SJCRH30 (cell line): ENCODE results near the gene GATAD2B. TPM values are rescaled to one million over a fixed set of nuclear protein-coding genes. Genes with fewer than 3 reads are reported as not detected.
"Not testable (repeated sequence)": the region's sequence is repeated elsewhere in the genome, so short reads cannot be mapped to it uniquely, and the experiment has no call there.

Experiments
- DNase-seq, 2 experiments: peaks; one replicate each; pipeline ENCODE4 v3.0.0-alpha.2; 2015 to 2020
- H3K27ac ChIP-seq: fragments of 250-450 bp; sonication (Bioruptor Pico); 2 replicates; pipeline ENCODE4 v1.5.1; 2020; ENCODE audit warnings: mild to moderate bottlenecking, moderate library complexity
- H3K27me3 ChIP-seq: fragments of 250-450 bp; sonication (Bioruptor Pico); 2 replicates; pipeline ENCODE4 v1.5.1; 2020; ENCODE audit warnings: mild to moderate bottlenecking, moderate library complexity
- H3K36me3 ChIP-seq: fragments of 250-450 bp; sonication (Bioruptor Pico); 2 replicates; pipeline ENCODE4 v1.5.1; 2020; ENCODE audit warnings: mild to moderate bottlenecking, moderate library complexity
- H3K4me1 ChIP-seq: fragments of 250-450 bp; sonication (Bioruptor Pico); 2 replicates; pipeline ENCODE4 v1.5.1; 2020; ENCODE audit warnings: mild to moderate bottlenecking, moderate library complexity
- H3K4me3 ChIP-seq: fragments of 250-450 bp; sonication (Bioruptor Pico); 2 replicates; pipeline ENCODE4 v1.5.1; 2020; ENCODE audit warnings: mild to moderate bottlenecking, moderate library complexity
- H3K9me3 ChIP-seq: fragments of 250-450 bp; sonication (Bioruptor Pico); replicated peaks from 2 replicates; pipeline ENCODE4 v1.5.1; 2020; ENCODE audit warnings: mild to moderate bottlenecking, moderate library complexity
- total RNA-seq: library from RNA; depleted of rRNA; stranded (reverse); fragments of >200 nt; shearing (Covaris generic); gene quantifications from 2 replicates; pipeline ENCODE4 v1.2.3, GENCODE V29; 2014

GATAD2B gene
- total RNA-seq, 1 experiment from 2014 or later, result 10.8 TPM

DNA sequence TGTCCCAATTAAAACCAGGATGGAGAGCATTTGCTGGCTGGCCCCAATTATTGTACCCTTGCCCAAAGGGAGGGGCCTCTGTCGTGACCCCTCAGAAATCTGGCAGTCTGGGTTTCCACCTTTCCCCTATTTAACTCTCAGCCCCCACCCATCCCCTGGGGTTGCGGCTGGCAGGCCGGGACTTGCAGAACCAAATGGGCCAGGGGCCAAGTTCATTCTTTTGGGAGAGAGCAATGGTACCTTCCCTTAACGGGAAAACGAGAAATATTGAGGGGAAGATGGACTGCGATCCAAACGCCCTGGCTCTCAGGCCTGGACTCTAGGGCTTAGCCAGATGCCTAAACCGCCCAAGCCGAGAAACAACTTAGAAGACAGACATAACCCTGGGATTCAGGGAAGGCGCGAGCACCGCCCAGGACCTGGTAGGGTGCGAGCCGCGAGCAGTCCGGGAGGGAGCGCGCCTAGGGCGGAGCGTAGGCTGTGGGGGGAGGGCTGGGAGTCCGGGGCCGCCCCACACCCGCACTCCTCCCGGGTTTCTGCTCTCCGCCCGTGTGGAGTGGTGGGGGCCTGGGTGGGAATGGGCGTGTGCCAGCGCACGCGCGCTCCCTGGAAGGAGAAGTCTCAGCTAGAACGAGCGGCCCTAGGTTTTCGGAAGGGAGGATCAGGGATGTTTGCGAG, 147.9 kb downstream of the GATAD2B start, which contains the start of gene SLC27A3:
SLC27A3 (plus strand) TSS at position 628 of the 678 bp plus-strand sequence. CDS start 91 bp downstream, outside the sequence.
- H3K27ac ChIP-seq, result no peak within 1 kb of the TSS
- H3K4me1 ChIP-seq, result no peaks in the 10 kb centered on the region
- H3K27me3 ChIP-seq, result no peaks in the 10 kb centered on the region
- no peak for DNase-seq
- peak within 1 kb of the TSS; percentile 49 for H3K4me3 ChIP-seq
- no peaks in the 10 kb centered on the region for H3K36me3 ChIP-seq
- H3K9me3 ChIP-seq, result no peaks in the 10 kb centered on the region

DNA sequence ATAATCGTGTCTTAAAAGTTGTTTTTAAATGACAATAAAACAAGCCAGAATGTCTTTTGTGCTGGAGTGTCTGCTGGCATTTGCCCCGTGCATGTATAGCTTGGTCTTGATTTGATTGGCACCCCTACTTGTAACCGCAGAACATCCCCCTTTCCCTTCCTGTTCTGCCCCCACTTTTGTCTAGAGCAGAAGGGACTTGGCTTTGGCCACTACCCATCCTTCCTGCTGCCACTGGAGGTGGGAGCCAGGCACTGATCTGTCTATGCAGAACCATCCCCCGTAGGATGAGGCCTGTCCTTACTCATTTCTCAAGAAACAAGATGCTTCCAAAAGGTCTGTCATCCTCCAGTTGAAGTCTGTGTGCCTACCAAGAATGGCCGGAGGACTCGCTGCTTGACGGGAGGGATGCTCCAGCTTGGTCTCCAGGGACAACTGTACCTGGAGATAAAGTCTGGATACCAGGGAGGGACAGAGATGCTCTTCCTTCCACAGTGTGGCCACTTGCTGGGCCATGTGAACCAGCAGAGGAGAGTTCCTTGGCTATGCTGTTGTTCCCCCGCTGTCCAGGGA, 148.7 kb downstream of the GATAD2B start:
- Histone ChIP-seq H3K27ac (no peak overlapping the region), H3K9me3 (no peaks in the 10 kb centered on the region), H3K36me3 (no peaks in the 10 kb centered on the region), H3K27me3 (no peaks in the 10 kb centered on the region), H3K4me3 (no peak overlapping the region), H3K4me1 (no peaks in the 10 kb centered on the region)
- DNase-seq, result no peak

DNA sequence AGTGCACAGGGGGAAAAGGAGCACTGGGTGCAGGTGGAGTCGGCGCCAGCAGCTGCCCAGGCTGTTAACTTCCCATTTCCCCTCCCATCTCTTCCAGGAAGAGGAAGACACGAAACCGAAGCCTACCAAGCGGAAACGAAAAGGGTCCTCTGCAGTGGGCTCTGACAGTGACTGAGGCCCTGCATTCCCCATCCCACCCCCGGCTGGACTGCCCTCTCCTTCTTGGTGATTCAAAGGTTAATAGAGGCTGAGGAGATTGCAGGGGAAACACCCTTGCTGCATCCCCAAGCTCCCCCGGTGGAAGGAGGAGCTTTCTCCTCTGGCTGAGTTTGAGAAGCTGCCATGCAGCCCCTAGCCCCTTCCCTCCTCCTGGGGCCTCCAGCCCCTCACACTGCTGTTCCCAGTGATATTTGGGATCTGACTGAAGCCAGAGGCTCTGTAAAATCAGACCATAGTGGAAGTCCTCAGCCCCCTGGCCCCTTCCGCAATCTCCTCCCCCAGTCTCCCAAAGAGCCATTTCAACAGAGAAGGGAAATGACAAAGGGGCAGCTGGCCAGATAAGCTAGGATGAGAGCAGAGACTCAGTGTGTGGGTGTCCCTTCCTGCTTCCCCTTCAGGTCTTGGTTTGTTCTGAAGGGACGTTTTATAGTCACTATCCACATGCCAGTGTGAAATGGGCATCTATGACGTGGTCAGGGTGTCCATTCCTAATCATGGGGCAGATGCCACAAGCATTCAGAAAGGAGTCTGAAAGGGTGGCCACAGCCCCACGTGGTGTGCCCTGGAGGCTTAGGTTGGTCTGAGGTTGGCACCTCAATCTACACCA, 149.5 kb downstream of the GATAD2B start:
- Histone ChIP-seq H3K9me3 (no peaks in the 10 kb centered on the region), H3K27ac (no peak overlapping the region), H3K36me3 (no peaks in the 10 kb centered on the region), H3K27me3 (no peaks in the 10 kb centered on the region), H3K4me1 (no peaks in the 10 kb centered on the region), H3K4me3 (no peak overlapping the region)
- DNase-seq, result no peak

DNA sequence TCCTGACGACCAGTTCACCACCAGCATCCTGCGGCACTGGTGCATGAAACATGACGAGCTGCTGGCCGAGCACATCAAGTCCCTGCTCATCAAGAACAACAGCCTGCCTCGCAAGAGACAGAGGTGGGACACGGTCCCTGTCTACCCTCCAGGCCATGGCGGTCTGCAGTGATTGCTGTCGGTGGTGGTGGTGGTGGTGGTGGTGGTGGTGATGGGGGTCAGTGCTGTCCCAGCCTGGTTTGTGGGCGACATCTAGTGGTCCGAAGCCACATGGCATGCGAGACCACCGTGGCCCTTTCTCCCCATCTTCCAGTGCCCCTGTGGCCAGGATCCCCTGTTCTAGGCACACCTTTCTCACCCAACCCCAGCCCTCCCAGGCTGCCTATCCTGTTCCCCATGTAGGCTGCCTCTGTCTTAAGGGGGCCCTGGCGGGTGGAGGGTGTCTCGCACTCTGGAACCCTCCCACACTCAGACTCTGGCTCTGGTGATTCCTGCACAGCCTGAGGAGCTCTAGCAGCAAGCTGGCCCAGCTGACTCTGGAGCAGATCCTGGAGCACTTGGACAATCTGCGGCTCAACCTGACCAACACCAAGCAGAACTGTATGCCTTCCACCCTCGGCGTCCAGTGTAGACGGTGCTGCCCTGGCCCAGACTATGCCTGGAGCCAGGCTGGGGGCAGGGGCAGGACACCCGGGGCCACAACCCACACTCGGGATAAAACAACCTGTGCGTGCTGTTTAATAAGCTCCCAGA, 150.8 kb downstream of the GATAD2B start:
- Histone ChIP-seq H3K4me1 (no peaks in the 10 kb centered on the region), H3K4me3 (no peak overlapping the region), H3K27ac (no peak overlapping the region), H3K9me3 (no peaks in the 10 kb centered on the region), H3K36me3 (no peaks in the 10 kb centered on the region), H3K27me3 (no peaks in the 10 kb centered on the region)
- peak; percentile 20 to 46 for DNase-seq

DNA sequence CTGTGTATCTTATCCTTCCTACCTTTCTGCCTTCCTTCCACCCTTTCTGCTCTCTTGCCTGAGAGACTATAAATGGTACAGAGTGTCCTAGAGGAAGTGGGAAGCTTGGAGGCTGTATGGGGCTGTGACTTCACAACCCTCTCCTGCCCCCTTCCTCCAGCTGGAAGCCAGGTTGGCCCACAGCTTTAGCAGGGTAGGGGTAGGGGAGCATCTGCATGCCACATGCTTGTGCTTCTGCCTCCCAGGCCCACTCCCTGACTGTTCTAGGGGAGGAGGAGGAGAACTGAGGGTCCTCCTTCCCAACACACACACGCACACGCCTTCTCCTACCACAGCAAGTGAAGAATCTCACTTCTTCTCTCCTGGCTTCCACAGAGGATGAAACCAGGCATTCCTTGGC, 151.5 kb downstream of the GATAD2B start:
- Histone ChIP-seq H3K4me1 (no peaks in the 10 kb centered on the region), H3K9me3 (no peaks in the 10 kb centered on the region), H3K27ac (no peak overlapping the region), H3K36me3 (no peaks in the 10 kb centered on the region), H3K4me3 (no peak overlapping the region), H3K27me3 (no peaks in the 10 kb centered on the region)
- no peak for DNase-seq

DNA sequence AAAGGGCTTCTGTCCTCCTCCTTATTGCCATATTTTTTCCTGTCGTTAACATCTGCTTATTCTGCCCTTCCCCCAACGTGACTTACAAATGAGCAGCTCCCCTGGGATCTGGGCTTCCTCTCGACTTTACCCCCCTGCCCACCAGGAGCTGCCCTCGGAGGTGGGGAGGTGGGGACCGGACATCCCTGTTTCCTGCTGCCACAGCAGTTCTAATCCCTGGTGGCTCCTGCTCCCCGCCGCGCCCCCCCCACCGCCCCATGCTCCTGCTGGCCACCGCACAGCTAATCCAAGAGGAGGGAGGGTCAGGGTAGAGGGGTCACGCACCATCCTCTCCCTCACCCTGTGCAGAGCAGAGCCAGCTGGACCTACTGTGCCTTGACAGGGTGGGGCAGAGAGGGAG, 152.0 kb downstream of the GATAD2B start:
- no peaks in the 10 kb centered on the region for H3K9me3 ChIP-seq
- no peak for DNase-seq
- H3K36me3 ChIP-seq, result peaks cover under 1% of the 10 kb centered on the region
- H3K4me1 ChIP-seq, result no peaks in the 10 kb centered on the region
- no peaks in the 10 kb centered on the region for H3K27me3 ChIP-seq
- no peak overlapping the region for H3K4me3 ChIP-seq
- H3K27ac ChIP-seq, result no peak overlapping the region

DNA sequence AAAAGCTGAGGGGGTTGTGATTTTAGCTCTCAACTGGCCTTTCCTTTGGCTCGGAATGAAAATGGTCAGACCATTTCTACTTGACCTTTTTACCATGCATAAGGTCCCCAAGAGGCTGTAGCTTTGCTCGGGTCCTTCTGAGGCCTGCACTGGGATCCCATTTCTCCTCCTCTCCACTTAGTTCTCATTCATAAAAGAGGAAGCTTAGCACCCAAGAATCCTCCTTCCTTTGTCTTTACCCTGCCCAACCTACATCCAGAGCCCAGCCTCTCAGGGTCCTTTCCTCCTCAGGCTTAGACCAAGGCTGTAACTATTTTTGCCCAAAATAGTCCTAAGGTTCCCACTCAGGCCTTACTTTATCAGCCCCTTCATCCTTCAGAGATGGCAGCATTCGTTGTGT, 153.6 kb downstream of the GATAD2B start:
- Histone ChIP-seq H3K4me3 (no peak overlapping the region), H3K27ac (no peak overlapping the region), H3K36me3 (peaks cover 8% of the 10 kb centered on the region)

DNA sequence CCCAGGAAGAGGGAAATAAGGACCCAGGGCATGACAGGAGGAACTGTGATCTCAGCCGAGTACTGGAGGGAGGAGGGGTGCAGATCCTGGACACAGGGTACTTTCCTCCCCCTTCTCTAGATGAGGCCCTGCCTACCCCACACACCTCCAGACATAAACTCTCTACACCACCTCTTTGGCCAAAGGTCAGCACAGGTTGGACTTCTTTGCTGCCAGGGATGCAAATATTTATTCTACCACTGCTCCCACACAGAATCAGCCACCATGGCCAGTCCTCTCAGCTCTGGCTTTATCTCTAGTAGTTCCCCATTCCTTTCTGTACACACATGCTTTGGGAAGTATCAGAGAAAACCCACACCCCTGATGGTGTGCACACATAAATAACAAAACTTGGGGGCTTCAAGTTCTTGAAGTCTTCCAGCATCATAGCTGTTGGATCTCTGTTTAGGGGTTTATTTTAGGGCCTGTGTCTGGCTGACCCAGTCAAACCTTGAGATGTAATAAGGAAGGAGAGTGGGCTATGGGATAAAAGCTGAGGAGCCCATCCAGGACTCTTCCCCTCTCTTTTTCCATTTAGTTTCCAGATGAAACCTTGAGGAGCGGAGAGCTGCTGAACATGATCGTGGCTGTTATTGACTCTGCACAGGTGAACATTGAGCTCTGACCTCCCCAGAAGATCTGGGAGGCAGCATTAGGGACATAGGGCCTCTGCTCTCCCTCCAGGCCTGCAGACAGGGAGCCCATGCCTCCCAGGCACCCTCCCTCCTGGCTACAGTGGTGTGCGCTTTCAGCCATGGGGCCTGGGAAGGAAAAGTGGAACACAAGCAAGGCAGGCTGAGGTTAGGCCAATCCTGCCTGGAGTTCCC, 154.2 kb downstream of the GATAD2B start:
- Histone ChIP-seq H3K36me3 (peaks cover 8% of the 10 kb centered on the region), H3K27ac (no peak overlapping the region), H3K27me3 (no peaks in the 10 kb centered on the region), H3K4me3 (no peak overlapping the region), H3K4me1 (no peaks in the 10 kb centered on the region), H3K9me3 (no peaks in the 10 kb centered on the region)
- DNase-seq, result no peak

More for the DNA sequence above, 153.6 kb downstream of the GATAD2B start:
- Histone ChIP-seq H3K4me1 (no peaks in the 10 kb centered on the region), H3K9me3 (no peaks in the 10 kb centered on the region), H3K27me3 (no peaks in the 10 kb centered on the region)
- DNase-seq, result no peak

DNA sequence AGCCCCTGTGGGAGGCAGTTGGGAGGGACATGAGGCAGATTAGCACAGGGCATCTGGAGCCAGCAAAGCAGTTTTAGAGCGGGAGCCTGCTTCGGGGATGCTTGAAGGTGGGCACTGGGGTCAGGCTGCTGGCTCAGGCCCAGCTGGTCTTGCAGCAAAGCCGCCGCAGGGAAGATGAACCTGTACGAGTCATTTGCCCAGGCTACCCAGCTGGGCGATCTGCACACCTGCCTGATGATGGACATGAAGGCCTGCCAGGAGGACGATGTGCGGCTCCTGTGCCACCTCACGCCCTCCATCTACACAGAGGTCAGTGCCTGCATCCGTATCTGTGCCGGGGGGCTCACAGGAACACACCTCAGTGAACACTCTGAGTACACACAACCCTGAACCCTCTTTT, 155.3 kb downstream of the GATAD2B start:
- H3K4me3 ChIP-seq, result no peak overlapping the region
- no peaks in the 10 kb centered on the region for H3K27me3 ChIP-seq
- no peaks in the 10 kb centered on the region for H3K4me1 ChIP-seq
- DNase-seq, result no peak
- peaks cover 10% of the 10 kb centered on the region for H3K36me3 ChIP-seq
- H3K27ac ChIP-seq, result no peak overlapping the region
- H3K9me3 ChIP-seq, result no peaks in the 10 kb centered on the region

DNA sequence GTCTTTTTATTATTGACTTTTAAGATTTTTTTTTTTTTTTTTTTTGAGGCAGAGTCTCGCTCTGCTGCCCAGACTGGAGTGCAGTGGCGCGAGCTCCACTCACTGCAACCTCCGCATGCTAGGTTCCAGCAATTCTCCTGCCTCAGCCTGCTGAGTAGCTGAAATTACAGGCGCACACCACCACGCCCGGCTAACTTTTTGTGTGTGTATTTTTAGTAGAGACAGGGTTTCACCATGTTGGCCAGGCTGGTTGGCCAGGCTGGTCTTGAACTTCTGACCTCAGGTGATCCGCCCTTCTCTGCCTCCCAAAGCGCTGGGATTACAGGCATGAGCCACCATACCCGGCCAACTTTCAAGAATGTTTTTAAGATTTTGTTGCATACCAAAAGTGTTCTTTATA, 156.1 kb downstream of the GATAD2B start:
- not testable (repeated sequence) for H3K27me3 ChIP-seq, H3K9me3 ChIP-seq, H3K27ac ChIP-seq, H3K4me1 ChIP-seq, H3K4me3 ChIP-seq, DNase-seq
- H3K36me3 ChIP-seq, result peaks cover 10% of the 10 kb centered on the region

DNA sequence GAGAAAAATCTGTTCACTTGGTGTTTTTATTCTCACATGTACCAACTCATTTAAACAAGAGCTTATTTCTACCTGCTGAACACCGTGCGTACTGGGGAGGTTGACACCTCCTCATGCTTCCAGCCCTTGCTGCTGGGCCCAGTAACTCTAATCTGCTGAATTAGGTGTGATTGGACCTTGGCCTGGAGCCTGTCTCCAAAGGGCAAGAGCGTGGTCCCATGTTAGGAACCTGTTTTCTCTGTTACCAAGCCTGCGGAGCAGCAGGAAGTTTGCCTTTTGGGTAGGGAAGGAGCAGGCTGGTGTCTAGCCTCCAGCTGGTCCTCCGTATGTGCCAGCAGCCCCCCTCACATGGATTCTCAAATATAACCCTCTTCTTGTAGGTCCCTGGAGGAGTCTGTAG, 158.5 kb downstream of the GATAD2B start:
- Histone ChIP-seq H3K27me3 (no peaks in the 10 kb centered on the region), H3K4me1 (no peaks in the 10 kb centered on the region), H3K36me3 (peaks cover 10% of the 10 kb centered on the region), H3K4me3 (no peak overlapping the region), H3K9me3 (no peaks in the 10 kb centered on the region), H3K27ac (no peak overlapping the region)
- DNase-seq, result no peak

DNA sequence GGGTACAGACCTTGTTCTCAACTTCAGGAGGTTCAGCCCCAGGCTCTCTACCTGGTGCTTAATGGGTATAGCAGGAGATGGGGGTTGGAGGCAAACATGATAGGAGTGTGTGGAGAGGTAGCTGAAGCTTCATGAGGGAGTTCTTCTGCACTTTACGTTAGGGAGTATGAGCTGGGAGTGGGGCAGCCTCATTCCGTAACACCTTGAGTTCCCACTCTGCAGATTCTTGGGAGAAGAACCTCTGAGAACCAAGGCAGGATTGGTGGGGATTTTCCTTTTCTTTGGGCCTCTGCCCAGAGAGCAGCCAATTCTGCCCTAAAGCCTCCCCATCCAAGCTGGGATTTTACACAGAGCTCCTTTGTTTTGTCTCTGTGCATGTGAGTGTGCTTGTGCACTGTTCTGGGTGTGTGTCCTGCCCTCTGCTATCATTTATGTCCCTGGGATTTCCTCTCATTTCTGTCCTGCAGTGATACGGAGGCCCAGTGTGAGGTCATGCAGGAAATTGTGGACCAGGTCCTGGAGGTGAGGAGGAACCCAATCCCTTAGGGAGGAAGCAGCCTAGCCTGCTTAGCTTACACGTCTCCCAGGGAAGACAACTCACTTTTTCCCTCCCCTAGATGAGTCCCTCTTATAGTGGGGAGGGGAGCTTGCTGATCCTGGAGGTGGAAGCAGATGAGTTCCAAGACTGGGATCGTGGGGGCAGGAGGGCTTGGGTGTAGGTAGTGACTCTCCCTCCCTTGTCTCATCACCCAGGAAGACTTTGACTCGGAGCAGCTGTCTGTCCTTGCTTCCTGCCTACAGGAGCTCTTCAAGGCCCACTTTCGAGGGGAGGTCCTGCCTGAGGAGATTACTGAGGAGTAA, 159.2 kb downstream of the GATAD2B start:
- DNase-seq, result no peak
- Histone ChIP-seq H3K36me3 (peaks cover 10% of the 10 kb centered on the region), H3K27me3 (no peaks in the 10 kb centered on the region), H3K4me3 (no peak overlapping the region), H3K4me1 (no peaks in the 10 kb centered on the region), H3K27ac (no peak overlapping the region), H3K9me3 (no peaks in the 10 kb centered on the region)

DNA sequence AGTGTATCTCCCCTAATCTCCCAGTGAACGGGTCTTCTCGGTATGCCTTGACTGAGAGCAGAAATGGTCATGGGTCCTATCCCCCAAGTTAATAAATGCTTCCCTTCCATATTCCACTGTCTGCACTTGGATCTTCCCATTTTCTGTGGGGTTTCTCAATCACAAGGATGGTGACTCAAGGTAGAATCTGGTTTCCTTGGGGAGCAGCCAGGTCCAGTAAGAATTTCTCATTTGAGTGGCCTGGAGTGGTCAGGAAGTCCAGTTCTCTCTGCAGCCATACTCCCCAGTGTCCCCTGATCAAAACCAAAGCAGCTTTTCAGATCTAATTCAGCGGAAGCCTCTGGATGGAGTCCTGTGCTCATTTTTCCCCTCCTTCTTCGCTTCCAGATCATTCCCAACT, 162.3 kb downstream of the GATAD2B start:
- no peak overlapping the region for H3K27ac ChIP-seq
- DNase-seq, result no peak
- H3K4me1 ChIP-seq, result no peaks in the 10 kb centered on the region
- no peak overlapping the region for H3K4me3 ChIP-seq
- H3K27me3 ChIP-seq, result no peaks in the 10 kb centered on the region
- no peaks in the 10 kb centered on the region for H3K9me3 ChIP-seq
- peaks cover 13% of the 10 kb centered on the region for H3K36me3 ChIP-seq
